A549 treated with AZD9567 at 1 μM for 4 hours (cell line): ENCODE results near the gene SLX9. TPM values are rescaled to one million over a fixed set of nuclear protein-coding genes. Genes with fewer than 3 reads are reported as not detected.

Source experiments
- total RNA-seq: library from RNA; stranded (reverse); fragments of 200-300 nt; extraction: Qiagen RNA extraction; gene quantifications from 5 replicates; pipeline ENCODE4 v1.2.3, GENCODE V29; 2022; ENCODE audit not compliant: insufficient read depth

Gene SLX9
- total RNA-seq, result 27.9 to 58.9 TPM (median 56.3 TPM) in 5 replicates

GRCh38 chr21:44939532-44940115 is at the start of gene SLX9:
Gene SLX9, plus strand, starts transcription at chr21:44940029. Its CDS starts 29 bp downstream, at chr21:44940058.

GRCh38 chr21:44920694-44921604 is 18.9 kb upstream of the SLX9 start, which contains the start of gene ITGB2:
Gene ITGB2, minus strand, starts transcription at chr21:44920899. Its CDS starts 10,117 bp downstream, at chr21:44910782.

Other genes with a start within 250 kb of the SLX9 start
- not detected in 5 replicates for gene KRTAP10-12, start 242.9 kb upstream of the SLX9 start, total RNA-seq
- gene TSPEAR, start 228.5 kb upstream of the SLX9 start, total RNA-seq, result 0.02 TPM in 1 of 5 replicates, not detected in the others
- gene UBE2G2, start 138.2 kb upstream of the SLX9 start, total RNA-seq, result 26.1 to 39.4 TPM (median 38.1 TPM) in 5 replicates
- gene SUMO3, start 122.0 kb upstream of the SLX9 start, total RNA-seq, result 62.4 to 75.2 TPM (median 68.4 TPM) in 5 replicates
- gene PTTG1IP, start 66.3 kb upstream of the SLX9 start, total RNA-seq, result 82.9 to 95.4 TPM (median 93.7 TPM) in 5 replicates
- 0.62 to 4.1 TPM (median 0.86 TPM) in 5 replicates for gene ITGB2, start 19.1 kb upstream of the SLX9 start, total RNA-seq
- gene ADARB1, start 134.6 kb downstream of the SLX9 start, total RNA-seq, result 6.8 to 8.0 TPM (median 7.7 TPM) in 5 replicates